ENCODE data around the gene SCYGR7. TPM values are rescaled to one million over a fixed set of nuclear protein-coding genes. Genes with fewer than 3 reads are reported as not detected.
"Not testable (repeated sequence)": the region's sequence is repeated elsewhere in the genome, so short reads cannot be mapped to it uniquely, and the experiment has no call there.

The SCYGR7 gene
- total RNA-seq, 1 donor from 2014 or later, result not detected

- DNase-seq (ENCODE audit: low spot score in 2 of 2, unreplicated experiment in 2 of 2), result no peak
Measured at GRCh38 chr2:227713291-227713690, 14.8 kb upstream of the SCYGR7 start.

GRCh38 chr2:227716501-227716900 lies 11.6 kb upstream of the SCYGR7 start:
- Mint-ChIP-seq H3K27me3 (ENCODE audit: low read depth) (no peaks in the 10 kb centered on the region), H3K4me3 (peak overlapping the region; percentile 4), H3K27ac (no peak overlapping the region), H3K4me1 (peaks cover 7% of the 10 kb centered on the region), H3K9me3 (no peaks in the 10 kb centered on the region), H3K36me3 (no peaks in the 10 kb centered on the region)
- no peak for TF ChIP-seq CTCF (IDR thresholded peaks at IDR 0.05; ENCODE audit: unreplicated experiment)
- no peak for DNase-seq (ENCODE audit: low spot score in 2 of 2, unreplicated experiment in 2 of 2)

More at GRCh38 chr2:227713291-227713690, 14.8 kb upstream of the SCYGR7 start:
- Mint-ChIP-seq H3K27ac (no peak overlapping the region), H3K36me3 (no peaks in the 10 kb centered on the region), H3K4me1 (peaks cover 7% of the 10 kb centered on the region), H3K4me3 (no peak overlapping the region), H3K27me3 (ENCODE audit: low read depth) (no peaks in the 10 kb centered on the region), H3K9me3 (no peaks in the 10 kb centered on the region)
- no peak for TF ChIP-seq CTCF (IDR thresholded peaks at IDR 0.05; ENCODE audit: unreplicated experiment)

GRCh38 chr2:227717687-227718567 lies 10.2 kb upstream of the SCYGR7 start, which contains the start of gene SLC19A3:
TSS of gene SLC19A3 (minus strand) at chr2:227718028. CDS start at chr2:227702318, 15,710 bp downstream.
- no peaks in the 10 kb centered on the region for H3K36me3 Mint-ChIP-seq
- peaks cover 16% of the 10 kb centered on the region for H3K4me1 Mint-ChIP-seq
- peak within 1 kb of the TSS; percentile 79 for H3K4me3 Mint-ChIP-seq
- peak; percentile 79 to 91 for DNase-seq (ENCODE audit: low spot score in 2 of 2, unreplicated experiment in 2 of 2)
- no peaks in the 10 kb centered on the region for H3K9me3 Mint-ChIP-seq
- H3K27me3 Mint-ChIP-seq (ENCODE audit: low read depth), result no peaks in the 10 kb centered on the region
- TF ChIP-seq CTCF (IDR thresholded peaks at IDR 0.05; ENCODE audit: unreplicated experiment), result no peak
- H3K27ac Mint-ChIP-seq, result peak within 1 kb of the TSS; percentile 82

- TF ChIP-seq CTCF (IDR thresholded peaks at IDR 0.05; ENCODE audit: unreplicated experiment), result no peak
- Mint-ChIP-seq H3K27me3 (ENCODE audit: low read depth) (no peaks in the 10 kb centered on the region), H3K9me3 (no peaks in the 10 kb centered on the region), H3K36me3 (no peaks in the 10 kb centered on the region), H3K27ac (no peak overlapping the region), H3K4me1 (peaks cover 18% of the 10 kb centered on the region), H3K4me3 (no peak overlapping the region)
- DNase-seq (ENCODE audit: low spot score in 2 of 2, unreplicated experiment in 2 of 2), result no peak
Measured at GRCh38 chr2:227719641-227720040, 8.5 kb upstream of the SCYGR7 start.

- peaks cover 18% of the 10 kb centered on the region for H3K4me1 Mint-ChIP-seq
- no peaks in the 10 kb centered on the region for H3K27me3 Mint-ChIP-seq (ENCODE audit: low read depth)
- DNase-seq (ENCODE audit: low spot score in 2 of 2, unreplicated experiment in 2 of 2), result no peak
- no peak overlapping the region for H3K4me3 Mint-ChIP-seq
- no peaks in the 10 kb centered on the region for H3K36me3 Mint-ChIP-seq
- no peaks in the 10 kb centered on the region for H3K9me3 Mint-ChIP-seq
- H3K27ac Mint-ChIP-seq, result no peak overlapping the region
- no peak for TF ChIP-seq CTCF (IDR thresholded peaks at IDR 0.05; ENCODE audit: unreplicated experiment)
Measured at GRCh38 chr2:227720680-227721079, 7.5 kb upstream of the SCYGR7 start.

GRCh38 chr2:227722821-227723220 lies 5.3 kb upstream of the SCYGR7 start:
- H3K4me1 Mint-ChIP-seq, result peaks cover 13% of the 10 kb centered on the region
- H3K27ac Mint-ChIP-seq, result peak overlapping the region; percentile 14
- not testable (repeated sequence) for DNase-seq (ENCODE audit: low spot score in 2 of 2, unreplicated experiment in 2 of 2); H3K4me3 Mint-ChIP-seq; H3K9me3 Mint-ChIP-seq; H3K27me3 Mint-ChIP-seq (ENCODE audit: low read depth); H3K36me3 Mint-ChIP-seq
